Measurements from ENCODE around the gene ASTN1.

The ASTN1 gene

GRCh38 chr1:176843352-176844297 is 320.9 kb downstream of the ASTN1 start:
- CTCF ChIA-PET, result interaction anchor here (0.7 to 6.8 kb wide), 16 partner anchors 35 to 1470 kb away, joined by 3 to 59 read pairs (median 3); no protein-coding TSS in a partner anchor
- Histone ChIP-seq H3K9me3 (ENCODE audit: control insufficient read depth, insufficient read depth, low read depth, low read length) (no peaks in the 10 kb centered on the region), H3K27ac (ENCODE audit: extremely low read depth, low read depth, low read length) (no peak overlapping the region), H3K4me3 (ENCODE audit: low read depth, low read length) (no peak overlapping the region), H3K36me3 (ENCODE audit: control insufficient read depth in 2 of 2, insufficient read depth in 1 of 2, low read length in 2 of 2) (no peaks in the 10 kb centered on the region), H3K4me1 (ENCODE audit: control insufficient read depth, insufficient read depth, low read length) (no peaks in the 10 kb centered on the region)
- POLR2A ChIA-PET, result no interaction called here
- TF ChIP-seq KLF10 (tag by site-specific recombination; IDR thresholded peaks at IDR 0.05) (no peak), ZNF677 (tag by site-specific recombination; IDR thresholded peaks at IDR 0.05) (no peak), CTCF (tag by site-specific recombination; IDR thresholded peaks at IDR 0.05) (peak; percentile 50; the same call in 1 of the 2 replicates), ZSCAN18 (tag by site-specific recombination; IDR thresholded peaks at IDR 0.05) (no peak), ZNF654 (tag by site-specific recombination; IDR thresholded peaks at IDR 0.05; ENCODE audit: low read depth) (peak; percentile 78)

- POLR2A ChIA-PET, result no interaction called here
- no peak overlapping the region for H3K4me3 ChIP-seq (ENCODE audit: low read depth, low read length)
- CTCF ChIA-PET, result interaction anchor here (0.5 to 6.8 kb wide), 2 partner anchors 281 to 824 kb away, joined by 3 to 59 read pairs; no protein-coding TSS in a partner anchor
These were observed 323.3 kb downstream of the ASTN1 start for GRCh38 chr1:176841238-176841637.

More at GRCh38 chr1:176841238-176841637, 323.3 kb downstream of the ASTN1 start:
- no peaks in the 10 kb centered on the region for H3K4me1 ChIP-seq (ENCODE audit: control insufficient read depth, insufficient read depth, low read length)
- no peaks in the 10 kb centered on the region for H3K9me3 ChIP-seq (ENCODE audit: control insufficient read depth, insufficient read depth, low read depth, low read length)
- no peaks in the 10 kb centered on the region for H3K36me3 ChIP-seq (ENCODE audit: control insufficient read depth in 2 of 2, insufficient read depth in 1 of 2, low read length in 2 of 2)
- TF ChIP-seq ZNF645 (tag by site-specific recombination; IDR thresholded peaks at IDR 0.05), result no peak
- TF ChIP-seq ZNF629 (tag by site-specific recombination; IDR thresholded peaks at IDR 0.05), result no peak
- no peak for TF ChIP-seq ZNF580 (tag by site-specific recombination; IDR thresholded peaks at IDR 0.05)
- TF ChIP-seq ZBTB49 (tag by site-specific recombination; IDR thresholded peaks at IDR 0.05; ENCODE audit: low read depth), result no peak
- no peak for TF ChIP-seq ZNF658 (tag by site-specific recombination; IDR thresholded peaks at IDR 0.05)
- no peak for TF ChIP-seq ZNF501 (tag by site-specific recombination; IDR thresholded peaks at IDR 0.05)
- TF ChIP-seq ZBTB48 (tag by site-specific recombination; IDR thresholded peaks at IDR 0.05), result no peak
- TF ChIP-seq ZNF830 (tag by site-specific recombination; IDR thresholded peaks at IDR 0.05; ENCODE audit: low read depth), result no peak
- no peak for TF ChIP-seq ZNF302 (tag by site-specific recombination; IDR thresholded peaks at IDR 0.05; ENCODE audit: low read depth)
- H3K27ac ChIP-seq (ENCODE audit: extremely low read depth, low read depth, low read length), result no peak overlapping the region
